ENCODE results near the gene BGN. TPM values are rescaled to one million over a fixed set of nuclear protein-coding genes. Genes with fewer than 3 reads are reported as not detected.
A peak's percentile ranks its signal among the peaks of the same experiment; 100 is the strongest.

BGN gene
- 0.17 and 6.0 TPM in 2 replicates for total RNA-seq

DNA sequence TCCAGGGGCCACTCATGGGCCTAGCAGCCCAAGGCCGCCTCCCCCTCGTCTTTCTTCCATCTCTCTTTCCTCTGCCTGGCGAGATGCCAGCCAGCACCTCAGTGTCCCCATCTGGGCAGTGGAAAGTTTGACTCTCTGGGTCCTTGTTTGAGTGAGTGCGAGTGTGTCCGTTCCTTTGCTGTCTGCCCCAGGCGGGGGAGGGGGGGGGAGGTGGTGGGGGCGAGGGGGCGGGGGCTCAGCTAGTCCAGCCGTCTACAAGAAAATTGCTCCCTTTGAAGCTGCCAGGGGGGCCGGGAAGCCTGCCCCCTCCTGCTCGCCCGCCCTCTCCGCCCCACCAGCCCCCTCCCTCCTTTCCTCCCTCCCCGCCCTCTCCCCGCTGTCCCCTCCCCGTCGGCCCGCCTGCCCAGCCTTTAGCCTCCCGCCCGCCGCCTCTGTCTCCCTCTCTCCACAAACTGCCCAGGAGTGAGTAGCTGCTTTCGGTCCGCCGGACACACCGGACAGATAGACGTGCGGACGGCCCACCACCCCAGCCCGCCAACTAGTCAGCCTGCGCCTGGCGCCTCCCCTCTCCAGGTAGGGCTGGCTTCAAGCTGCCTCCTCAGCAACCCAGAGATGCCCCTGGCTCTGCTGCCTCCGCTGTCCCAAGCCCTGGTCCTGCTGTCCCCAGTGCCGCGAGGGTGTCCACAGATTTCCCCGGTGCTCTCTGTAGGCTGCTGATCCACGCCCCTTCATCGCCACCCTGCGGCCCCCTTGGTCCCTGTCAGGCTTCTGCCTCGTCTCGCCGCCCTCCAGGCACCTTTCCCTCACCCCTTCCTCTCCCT is at the start of gene BGN:
Gene BGN, plus strand, starts transcription at position 440 of the 821 bp plus-strand sequence. CDS start 9,652 bp downstream, outside the sequence.
- no peak for DNase-seq (ENCODE audit: low read depth)

DNA sequence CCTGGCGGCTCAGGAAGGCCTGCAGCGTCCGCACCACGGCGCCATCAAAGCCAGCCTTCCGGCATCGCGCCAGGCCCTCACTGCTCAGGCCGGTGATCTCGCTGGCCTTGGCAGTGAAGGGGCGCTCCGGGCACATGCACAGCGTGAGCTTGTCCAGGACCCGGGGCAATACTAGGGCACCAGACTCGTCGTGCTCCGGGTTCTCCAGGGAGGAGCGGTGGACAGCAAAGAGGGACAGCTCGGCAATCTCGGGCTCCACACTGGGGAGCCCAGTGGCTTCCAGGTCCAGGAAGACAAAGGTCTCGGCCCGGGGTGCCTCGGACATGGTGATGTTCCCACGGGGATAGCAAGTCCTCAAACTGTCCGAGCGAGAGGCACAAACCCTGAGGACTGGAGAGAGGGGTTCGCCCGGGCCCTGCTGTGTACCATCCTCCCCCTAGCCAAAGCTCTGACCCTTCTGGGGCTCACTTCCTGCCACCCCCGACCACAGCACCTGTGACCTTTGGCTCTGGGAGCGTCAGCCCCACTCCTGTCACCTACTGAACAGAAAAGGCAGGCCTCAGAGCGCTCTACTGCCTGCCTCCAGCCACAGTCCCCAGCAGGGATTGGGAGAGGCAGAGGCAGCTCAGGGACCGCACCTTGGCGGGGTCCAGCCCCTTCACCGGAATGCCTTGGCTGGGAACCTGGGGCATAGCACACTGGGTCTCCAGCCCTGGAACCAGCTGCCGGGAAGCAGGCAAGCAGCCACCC is 49.5 kb upstream of the BGN start:
- no peak for DNase-seq (ENCODE audit: low read depth)

- no peak for DNase-seq (ENCODE audit: low read depth)
These were observed 48.7 kb upstream of the BGN start, which contains the start of gene TREX2 for GRCh38 chrX:153445856-153446635. Gene TREX2 (minus strand): TSS chrX:153446056. CDS start chrX:153445430, 626 bp downstream.

DNA sequence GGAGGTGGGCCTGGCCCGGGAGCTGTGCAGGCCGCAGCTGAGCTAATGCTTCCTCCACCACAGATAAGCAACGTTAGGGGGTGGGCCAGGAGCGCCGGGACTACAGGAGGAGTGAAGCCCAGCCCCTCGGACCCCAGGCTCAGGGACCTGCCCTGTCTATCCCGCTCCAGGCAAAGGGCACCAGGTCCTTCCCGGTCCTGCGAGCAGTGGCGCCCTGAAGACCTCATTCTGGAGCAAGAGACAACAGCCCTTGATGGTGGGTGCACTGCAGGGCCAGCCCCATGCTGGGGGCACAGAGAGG is 48.2 kb upstream of the BGN start:
- DNase-seq (ENCODE audit: low read depth): no peak

- no peak for DNase-seq (ENCODE audit: low read depth)
These were observed 47.7 kb upstream of the BGN start for GRCh38 chrX:153446950-153447580.

DNA sequence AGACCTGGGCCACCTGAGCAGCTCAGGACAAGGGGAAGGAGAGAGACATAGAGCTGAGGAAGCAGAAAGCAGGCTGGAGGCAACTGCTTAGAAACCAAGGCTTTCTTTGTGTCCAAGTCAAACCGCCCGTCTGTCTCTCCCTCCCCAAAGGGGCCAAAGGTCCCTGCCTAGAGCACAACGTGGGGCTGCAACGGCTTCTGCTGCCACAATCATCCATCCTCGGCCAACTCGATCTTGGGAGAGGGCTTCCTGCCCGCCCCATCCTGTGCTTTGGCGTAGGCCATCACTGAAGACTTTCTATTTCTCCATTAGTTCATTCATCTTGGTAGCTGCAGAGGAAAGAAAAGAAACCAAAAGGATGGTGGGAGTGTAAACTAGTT is 47.2 kb upstream of the BGN start:
- DNase-seq (ENCODE audit: low read depth): no peak

DNA sequence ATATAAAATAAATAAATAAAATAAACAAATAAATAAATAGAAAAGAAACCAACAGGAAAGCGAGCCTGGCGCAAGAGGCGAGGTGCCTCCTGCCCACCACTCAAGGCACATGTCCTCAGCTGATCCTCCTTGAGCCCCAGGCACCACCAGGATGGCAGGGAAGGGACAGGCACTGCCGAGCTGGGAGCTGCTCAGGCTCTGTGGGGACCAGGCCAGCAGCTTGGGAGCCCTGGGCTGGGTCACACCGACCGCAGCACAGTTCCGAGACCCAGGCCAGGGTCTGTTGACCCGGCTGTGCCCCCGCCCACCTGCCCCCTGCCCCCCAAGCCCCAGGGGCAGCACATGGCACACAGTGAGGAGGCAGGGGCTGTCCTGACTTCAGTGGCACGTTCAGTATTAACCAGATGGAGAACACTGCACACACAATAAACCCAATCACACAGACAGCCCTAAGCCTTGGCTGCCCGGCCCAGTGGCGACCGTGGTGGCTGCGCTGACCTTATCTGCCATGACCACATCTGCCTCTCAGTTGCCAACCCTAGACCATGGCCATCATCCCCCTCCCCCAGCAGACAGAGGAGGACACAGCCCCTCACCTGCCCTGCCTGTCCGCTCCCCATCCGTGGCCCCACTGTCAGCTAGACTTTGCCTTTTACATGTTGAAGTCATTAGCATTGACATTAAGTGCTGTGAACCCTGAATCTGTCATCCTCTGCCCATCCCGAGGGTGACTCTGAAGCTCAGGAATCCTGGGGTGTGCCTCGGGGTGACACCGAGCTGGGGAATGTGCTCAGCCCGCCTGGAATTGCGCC is 46.0 kb upstream of the BGN start:
- no peak for DNase-seq (ENCODE audit: low read depth)

DNA sequence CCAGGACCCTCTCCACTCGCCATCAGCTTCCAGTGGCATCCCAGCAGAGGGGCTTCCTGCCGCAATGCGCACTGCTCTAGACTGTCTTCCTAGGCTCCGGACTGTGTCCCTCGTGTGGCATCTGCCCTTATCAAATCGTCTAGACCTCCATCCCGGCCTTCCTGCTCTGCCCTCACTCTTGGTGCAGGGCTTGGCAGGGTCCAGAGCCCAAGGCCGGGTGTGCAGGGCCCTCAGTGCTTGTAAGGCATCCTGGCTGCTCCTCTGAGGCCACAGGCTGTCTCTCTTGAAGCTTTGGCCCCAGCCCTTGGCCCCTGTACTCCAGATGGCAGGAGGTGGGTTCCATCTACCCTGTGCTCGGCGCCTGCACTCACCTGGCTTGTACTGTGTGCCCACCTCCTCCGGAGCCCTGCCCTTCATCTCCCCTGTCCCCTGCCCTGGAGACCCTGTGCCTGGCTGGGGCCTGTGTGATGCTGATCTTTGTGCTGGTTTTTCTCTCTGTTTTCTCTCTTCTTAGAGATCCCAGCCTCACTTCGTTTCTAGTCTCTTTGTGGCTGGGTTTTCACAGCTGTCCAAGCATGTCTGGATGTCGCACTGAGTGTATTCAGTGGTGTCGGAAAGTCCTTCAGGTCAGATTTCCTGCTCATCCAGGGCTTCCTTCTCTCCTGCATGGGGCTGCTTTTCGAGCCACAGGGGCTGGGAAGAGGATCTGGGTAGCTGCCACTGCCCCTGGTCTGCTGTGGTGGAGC is 45.2 kb upstream of the BGN start:
- no peak for DNase-seq (ENCODE audit: low read depth)

DNA sequence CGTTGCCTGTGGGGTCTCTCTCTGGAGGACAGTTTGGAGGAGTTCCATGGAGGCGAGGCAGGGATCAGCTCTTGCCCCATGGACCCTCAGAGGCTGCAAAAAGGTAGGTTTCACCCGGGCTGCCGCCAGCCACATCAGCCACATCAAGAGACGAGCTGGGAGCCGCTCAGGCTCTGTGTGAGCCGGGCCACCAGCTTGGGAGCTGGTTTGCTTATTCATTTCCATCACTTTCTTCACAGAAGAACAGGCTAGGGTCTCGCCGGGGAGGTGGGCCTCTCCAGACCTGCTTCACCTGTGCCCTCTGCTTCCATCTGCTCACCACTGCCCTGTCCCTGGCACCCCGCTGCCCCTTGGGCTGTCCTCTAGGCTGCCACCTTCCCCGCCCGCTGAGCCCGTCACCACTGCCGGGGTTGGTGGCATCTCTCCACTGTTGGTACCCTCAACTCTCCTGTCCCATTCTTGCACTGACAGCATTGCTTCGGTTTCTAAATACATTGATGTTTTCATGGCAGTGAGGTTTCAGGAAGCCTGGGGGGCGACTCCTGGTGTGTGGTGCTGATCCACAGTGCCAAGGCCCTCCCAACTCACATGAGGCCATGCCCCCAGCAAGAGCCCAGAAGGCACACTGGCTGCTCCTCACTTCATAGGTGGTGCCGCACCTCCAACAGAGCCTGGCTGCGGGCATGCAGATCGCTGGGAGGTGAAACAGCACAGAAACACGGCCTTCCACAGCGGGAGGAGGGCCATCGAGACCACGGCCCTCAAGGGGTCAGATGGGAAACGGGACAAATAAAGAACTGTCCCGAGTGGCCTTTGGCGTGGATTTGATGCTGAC is 44.4 kb upstream of the BGN start:
- no peak for DNase-seq (ENCODE audit: low read depth)

DNA sequence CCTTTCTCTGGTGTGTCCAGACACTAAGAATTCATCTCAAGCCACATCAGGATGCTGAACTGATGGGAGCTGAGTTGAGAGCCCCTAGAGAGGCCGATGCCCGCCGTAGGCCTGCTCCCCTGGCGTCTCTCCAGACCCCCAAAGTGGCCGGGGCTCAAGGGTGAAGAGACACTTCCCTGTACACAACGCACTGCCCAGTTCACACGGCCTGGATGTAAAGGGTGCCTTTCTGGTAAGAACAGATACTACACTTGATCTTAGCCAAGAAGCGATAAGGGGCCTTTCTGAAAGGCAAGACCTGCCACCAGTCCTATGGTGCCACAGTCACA is 43.9 kb upstream of the BGN start:
- DNase-seq (ENCODE audit: low read depth): no peak

DNA sequence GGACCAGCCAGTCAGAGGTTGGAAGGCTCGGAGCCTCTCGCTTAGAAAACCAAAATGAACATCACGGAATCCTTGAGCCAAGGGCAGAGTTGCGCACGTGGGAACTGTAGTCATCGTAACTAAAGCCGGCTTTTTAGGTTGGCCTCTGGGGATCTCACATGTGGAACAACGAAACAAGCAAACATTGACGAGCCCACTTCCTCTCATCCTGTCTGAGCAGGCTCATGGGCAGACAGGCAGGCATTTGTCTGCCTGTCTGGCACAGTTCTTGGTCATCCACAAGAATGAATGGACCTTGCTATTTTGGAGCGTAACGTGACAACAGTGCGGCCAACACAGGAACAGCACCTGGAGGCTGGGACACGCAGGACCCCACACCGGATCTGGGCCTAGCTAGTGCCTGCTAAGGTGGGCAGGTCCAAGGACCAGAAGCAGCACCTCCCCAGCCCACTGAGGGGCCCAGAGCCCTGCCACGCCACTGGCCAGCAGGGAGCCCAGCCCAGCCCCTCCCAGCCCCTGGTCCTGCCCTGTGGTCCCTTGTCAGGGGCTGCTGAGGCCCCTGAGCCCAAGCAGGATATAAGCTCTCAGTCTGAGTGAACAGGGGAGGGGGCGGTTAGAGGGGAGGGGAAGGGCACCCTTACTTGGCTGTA is 39.8 kb upstream of the BGN start:
- DNase-seq (ENCODE audit: low read depth): no peak

- DNase-seq (ENCODE audit: low read depth): no peak
These were observed 39.2 kb upstream of the BGN start for GRCh38 chrX:153455571-153455970.

- no peak for DNase-seq (ENCODE audit: low read depth)
These were observed 38.6 kb upstream of the BGN start for GRCh38 chrX:153456161-153456560.

DNA sequence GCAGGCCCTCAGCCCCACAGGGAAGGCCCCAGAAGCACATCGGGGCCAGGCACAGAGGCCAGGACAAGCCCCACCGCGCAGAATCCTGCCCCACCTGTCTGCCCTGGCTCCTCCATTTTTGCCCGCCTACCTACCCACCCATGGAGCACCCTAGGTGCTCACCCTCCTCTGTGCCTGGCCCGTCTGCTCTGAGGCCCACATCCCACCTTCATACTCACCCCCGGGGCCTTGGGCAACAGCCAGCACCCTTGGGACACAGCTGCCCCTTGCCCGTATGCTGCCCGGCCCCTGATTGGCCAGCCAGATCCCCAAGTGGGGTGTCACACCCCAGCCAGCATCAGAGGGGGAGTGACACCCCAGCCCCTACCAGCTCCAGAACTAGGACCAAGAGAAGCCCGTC is 38.1 kb upstream of the BGN start:
- no peak for DNase-seq (ENCODE audit: low read depth)

DNA sequence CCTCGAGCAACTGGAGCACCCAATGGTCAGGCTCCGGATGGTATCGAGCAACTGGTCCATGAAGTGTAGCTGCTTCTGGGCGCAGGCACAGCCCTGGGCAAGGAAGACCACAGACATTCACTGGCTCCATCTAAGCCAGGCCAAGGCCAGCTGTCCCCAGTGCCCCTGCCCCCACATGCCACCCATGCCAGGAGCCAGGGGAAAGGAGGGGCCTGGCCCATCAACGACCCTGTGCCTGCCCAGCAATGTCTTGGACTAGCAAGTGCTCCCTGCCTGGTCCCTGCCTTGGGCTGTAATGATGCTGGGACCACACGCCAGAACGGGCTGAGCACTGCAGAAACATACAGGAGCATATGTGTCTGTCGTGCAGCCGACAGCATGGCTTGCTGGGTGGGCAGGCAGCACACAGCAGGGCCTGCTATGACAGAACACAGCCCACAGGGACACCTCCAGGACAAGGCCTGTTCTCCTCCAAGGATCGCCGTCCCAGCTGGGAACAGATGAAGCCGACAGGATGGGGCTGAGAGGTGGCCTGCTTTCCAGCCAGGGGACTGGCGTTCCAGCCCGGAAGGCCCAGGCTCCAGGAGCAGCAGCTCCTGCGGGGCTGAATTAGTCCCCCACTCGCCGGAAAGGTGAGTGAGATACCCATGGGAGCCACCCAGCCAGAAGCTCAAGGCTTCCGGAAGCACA is 37.5 kb upstream of the BGN start:
- DNase-seq (ENCODE audit: low read depth): no peak

- no peak for DNase-seq (ENCODE audit: low read depth)
These were observed 36.8 kb upstream of the BGN start for GRCh38 chrX:153457827-153458466.

DNA sequence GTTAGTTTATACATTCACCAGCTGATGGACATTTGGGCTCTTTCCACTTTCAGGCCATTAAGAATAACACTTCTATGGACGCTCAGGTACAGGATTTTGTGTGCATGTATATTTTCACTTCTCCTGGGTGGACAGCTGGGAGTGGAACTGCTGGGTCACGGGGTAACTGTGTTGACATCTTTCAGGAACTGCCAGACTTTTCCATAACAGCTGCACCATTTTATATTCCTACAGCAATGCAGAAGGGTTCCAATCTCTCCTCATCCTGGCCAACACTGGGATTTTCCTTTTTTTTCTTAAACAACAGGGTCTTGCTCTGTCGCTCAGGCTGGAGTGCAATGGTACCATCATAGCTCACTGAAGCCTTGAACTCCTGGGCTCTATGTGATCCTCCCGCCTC is 36.3 kb upstream of the BGN start:
- no peak for DNase-seq (ENCODE audit: low read depth)

DNA sequence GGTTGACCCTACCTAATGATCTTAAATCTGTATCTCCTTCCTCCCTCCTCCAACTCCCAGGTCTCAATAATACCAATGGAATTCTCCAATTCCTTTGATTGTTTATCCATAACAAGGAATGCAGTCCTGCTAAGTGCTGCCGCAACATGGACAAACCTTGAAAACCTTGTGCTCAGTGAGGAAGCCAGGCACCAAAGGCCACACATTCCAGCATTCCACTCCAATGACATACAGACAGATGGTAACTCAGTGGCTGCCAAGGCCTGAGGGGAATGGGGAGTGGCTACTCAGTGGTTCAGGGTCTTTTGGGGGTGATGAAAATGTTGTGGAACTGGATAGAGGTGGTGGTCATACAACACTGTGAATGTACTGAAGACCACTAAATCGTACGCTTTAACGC is 34.8 kb upstream of the BGN start:
- DNase-seq (ENCODE audit: low read depth): peak; percentile 66

Measured in renal cortical epithelial cell (primary cell).